ENCODE data around the gene ELL2. TPM values are rescaled to one million over a fixed set of nuclear protein-coding genes. Genes with fewer than 3 reads are reported as not detected.

The ELL2 gene
- total and polyA plus RNA-seq, 4 donors: 12.3 to 79.6 (median 49.0) TPM

DNA sequence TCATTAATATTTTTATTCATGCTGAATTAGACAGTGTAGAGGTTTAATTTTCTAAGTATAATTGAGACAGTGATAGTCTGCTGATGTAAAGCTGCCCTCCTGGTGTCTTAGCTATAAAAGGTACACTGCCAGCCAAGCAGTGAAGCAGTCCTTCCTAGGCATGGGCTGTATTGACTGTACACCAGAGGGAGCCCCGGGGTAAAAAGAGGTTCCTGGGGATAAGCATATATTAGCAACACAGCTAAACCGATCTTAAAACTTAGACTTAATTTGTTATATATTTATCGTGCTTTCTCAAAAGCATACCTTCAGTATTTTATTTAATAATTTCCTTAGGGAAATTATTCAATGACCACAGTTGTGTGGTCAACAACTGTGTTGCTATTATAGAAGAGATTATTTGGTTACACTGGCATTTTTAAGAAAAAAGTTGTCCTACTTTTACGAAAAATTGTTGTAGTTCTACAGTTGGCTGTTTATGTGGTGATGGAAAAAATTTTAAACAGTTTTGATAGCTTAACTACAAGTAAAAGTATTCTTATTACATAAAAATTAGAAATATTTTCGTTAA, 68.8 kb downstream of the ELL2 start:
- TF ChIP-seq, protein P1, sequence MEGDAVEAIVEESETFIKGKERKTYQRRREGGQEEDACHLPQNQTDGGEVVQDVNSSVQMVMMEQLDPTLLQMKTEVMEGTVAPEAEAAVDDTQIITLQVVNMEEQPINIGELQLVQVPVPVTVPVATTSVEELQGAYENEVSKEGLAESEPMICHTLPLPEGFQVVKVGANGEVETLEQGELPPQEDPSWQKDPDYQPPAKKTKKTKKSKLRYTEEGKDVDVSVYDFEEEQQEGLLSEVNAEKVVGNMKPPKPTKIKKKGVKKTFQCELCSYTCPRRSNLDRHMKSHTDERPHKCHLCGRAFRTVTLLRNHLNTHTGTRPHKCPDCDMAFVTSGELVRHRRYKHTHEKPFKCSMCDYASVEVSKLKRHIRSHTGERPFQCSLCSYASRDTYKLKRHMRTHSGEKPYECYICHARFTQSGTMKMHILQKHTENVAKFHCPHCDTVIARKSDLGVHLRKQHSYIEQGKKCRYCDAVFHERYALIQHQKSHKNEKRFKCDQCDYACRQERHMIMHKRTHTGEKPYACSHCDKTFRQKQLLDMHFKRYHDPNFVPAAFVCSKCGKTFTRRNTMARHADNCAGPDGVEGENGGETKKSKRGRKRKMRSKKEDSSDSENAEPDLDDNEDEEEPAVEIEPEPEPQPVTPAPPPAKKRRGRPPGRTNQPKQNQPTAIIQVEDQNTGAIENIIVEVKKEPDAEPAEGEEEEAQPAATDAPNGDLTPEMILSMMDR (IDR thresholded peaks at IDR 0.05; ENCODE audit: control extremely low read depth, extremely low read depth): no peak
- ATAC-seq (ENCODE audit: insufficient read depth, low FRiP score) (no peak), DNase-seq (no peak)
- H3K36me3 ChIP-seq (ENCODE audit: control insufficient read depth in 4 of 4, insufficient read depth in 4 of 4, low read length in 4 of 4): peaks cover 0 to 48% (median 9%) of the 10 kb centered on the region in 4 donors
- WGBS, 2 donors: 93 to 94% methylated on average over 5 of the region's 5 CpGs
- no peaks in the 10 kb centered on the region for H3K4me1 ChIP-seq (ENCODE audit: control insufficient read depth in 5 of 5, insufficient read depth in 5 of 5, low read length in 5 of 5)
- H3K27ac ChIP-seq (ENCODE audit: low read depth in 1 of 2, low read length in 1 of 2): no peak overlapping the region
- no peak overlapping the region for H3K4me3 ChIP-seq
- no peaks in the 10 kb centered on the region for H3K9me3 ChIP-seq (ENCODE audit: control insufficient read depth in 4 of 4, insufficient read depth in 3 of 4, low read length in 3 of 4)
- H3K27me3 ChIP-seq (ENCODE audit: control insufficient read depth in 3 of 3, insufficient read depth in 3 of 3, low read length in 2 of 3): no peaks in the 10 kb centered on the region
- H3K9ac ChIP-seq (ENCODE audit: insufficient read depth in 1 of 2, low read length in 2 of 2): no peak overlapping the region

DNA sequence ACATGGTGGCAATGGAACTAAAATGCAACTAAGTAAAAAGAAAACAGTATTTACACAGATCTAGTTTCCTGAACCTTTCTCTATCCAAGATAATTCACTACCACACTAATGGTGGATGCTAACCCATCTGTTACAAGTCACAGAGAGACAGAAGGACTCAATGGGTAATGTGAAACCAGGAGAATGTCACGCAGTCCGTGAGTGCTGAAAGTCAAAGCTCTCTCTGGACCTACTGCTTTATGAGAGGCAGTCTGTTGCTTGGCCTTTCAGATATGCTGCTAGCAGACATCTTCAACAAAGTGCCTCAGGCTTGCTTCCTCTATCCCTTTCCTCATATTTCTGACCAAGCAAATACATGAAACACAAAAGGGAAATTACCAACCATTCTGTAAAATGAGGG, 70.2 kb downstream of the ELL2 start:
- 93 to 94% methylated on average over 2 of the region's 2 CpGs for WGBS, 2 donors

DNA sequence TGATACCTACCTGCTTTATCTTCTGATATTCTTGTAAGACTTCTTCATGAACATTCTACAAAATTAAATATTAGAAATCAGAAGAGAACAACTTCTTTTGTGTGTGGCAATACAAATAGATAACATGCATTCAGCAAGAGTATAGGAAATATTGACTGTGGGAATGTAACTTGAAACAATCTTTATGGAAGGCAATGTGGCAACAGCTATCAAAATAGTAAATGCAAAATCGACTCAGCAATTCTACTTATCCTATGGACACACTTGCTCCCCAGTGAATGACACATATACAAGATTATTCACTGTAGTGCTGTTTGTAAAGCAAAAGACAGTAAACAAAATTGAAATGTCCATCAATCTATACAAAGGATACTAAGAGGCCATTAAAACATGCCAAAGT, 72.6 kb downstream of the ELL2 start:
- 91 to 94% methylated on average over 1 of the region's 1 CpG for WGBS, 2 donors
- Histone ChIP-seq H3K9me3 (ENCODE audit: control insufficient read depth in 4 of 4, insufficient read depth in 3 of 4, low read length in 3 of 4) (no peaks in the 10 kb centered on the region), H3K4me3 (no peak overlapping the region), H3K9ac (ENCODE audit: insufficient read depth in 1 of 2, low read length in 2 of 2) (no peak overlapping the region), H3K4me1 (ENCODE audit: control insufficient read depth in 5 of 5, insufficient read depth in 5 of 5, low read length in 5 of 5) (peaks cover 0 to 4% (median 0%) of the 10 kb centered on the region in 5 donors), H3K27me3 (ENCODE audit: control insufficient read depth in 3 of 3, insufficient read depth in 3 of 3, low read length in 2 of 3) (no peaks in the 10 kb centered on the region), H3K27ac (ENCODE audit: low read depth in 1 of 2, low read length in 1 of 2) (no peak overlapping the region), H3K36me3 (ENCODE audit: control insufficient read depth in 4 of 4, insufficient read depth in 4 of 4, low read length in 4 of 4) (peaks cover 0 to 41% (median 5%) of the 10 kb centered on the region in 4 donors)
- TF ChIP-seq, protein P1 (IDR thresholded peaks at IDR 0.05; ENCODE audit: control extremely low read depth, extremely low read depth): no peak
- ATAC-seq (ENCODE audit: insufficient read depth, low FRiP score): no peak
- DNase-seq: no peak

More for the DNA sequence above, 70.2 kb downstream of the ELL2 start:
- no peak overlapping the region for H3K9ac ChIP-seq (ENCODE audit: insufficient read depth in 1 of 2, low read length in 2 of 2)
- H3K9me3 ChIP-seq (ENCODE audit: control insufficient read depth in 4 of 4, insufficient read depth in 3 of 4, low read length in 3 of 4): no peaks in the 10 kb centered on the region
- H3K27me3 ChIP-seq (ENCODE audit: control insufficient read depth in 3 of 3, insufficient read depth in 3 of 3, low read length in 2 of 3): no peaks in the 10 kb centered on the region
- H3K27ac ChIP-seq (ENCODE audit: low read depth in 1 of 2, low read length in 1 of 2): no peak overlapping the region
- H3K4me1 ChIP-seq (ENCODE audit: control insufficient read depth in 5 of 5, insufficient read depth in 5 of 5, low read length in 5 of 5): no peaks in the 10 kb centered on the region
- ATAC-seq (ENCODE audit: insufficient read depth, low FRiP score): no peak
- DNase-seq: no peak
- TF ChIP-seq, protein P1 (IDR thresholded peaks at IDR 0.05; ENCODE audit: control extremely low read depth, extremely low read depth): no peak
- no peak overlapping the region for H3K4me3 ChIP-seq
- peaks cover 0 to 48% (median 8%) of the 10 kb centered on the region in 4 donors for H3K36me3 ChIP-seq (ENCODE audit: control insufficient read depth in 4 of 4, insufficient read depth in 4 of 4, low read length in 4 of 4)

- Histone ChIP-seq H3K27ac (ENCODE audit: low read depth in 1 of 2, low read length in 1 of 2) (no peak overlapping the region), H3K27me3 (ENCODE audit: control insufficient read depth in 3 of 3, insufficient read depth in 3 of 3, low read length in 2 of 3) (no peaks in the 10 kb centered on the region), H3K4me1 (ENCODE audit: control insufficient read depth in 5 of 5, insufficient read depth in 5 of 5, low read length in 5 of 5) (peaks cover 0 to 10% (median 0%) of the 10 kb centered on the region in 5 donors), H3K9ac (ENCODE audit: insufficient read depth in 1 of 2, low read length in 2 of 2) (no peak overlapping the region), H3K4me3 (no peak overlapping the region), H3K9me3 (ENCODE audit: control insufficient read depth in 4 of 4, insufficient read depth in 3 of 4, low read length in 3 of 4) (no peaks in the 10 kb centered on the region), H3K36me3 (ENCODE audit: control insufficient read depth in 4 of 4, insufficient read depth in 4 of 4, low read length in 4 of 4) (peaks cover 0 to 40% (median 4%) of the 10 kb centered on the region in 4 donors)
- DNase-seq (no peak), ATAC-seq (ENCODE audit: insufficient read depth, low FRiP score) (no peak)
- 95% methylated on average over 5 of the region's 5 CpGs for WGBS, 2 donors
- TF ChIP-seq, protein P1 (IDR thresholded peaks at IDR 0.05; ENCODE audit: control extremely low read depth, extremely low read depth): no peak
Observed at GRCh38 chr5:95887977-95888376, 73.7 kb downstream of the ELL2 start.
